Left cardiac atrium (tissue), 4 donors: Measurements from ENCODE around the gene POGLUT2. TPM values are rescaled to one million over a fixed set of nuclear protein-coding genes. Genes with fewer than 3 reads are reported as not detected.

Experiments
- ATAC-seq, 2 donors: fragments of 200-7000 bp; cut with Tn5 transposase; one replicate each; pipeline ENCODE4 v1.9.1; 2020; ENCODE audit warnings: mild to moderate bottlenecking in 2 of 2, moderate library complexity in 2 of 2
- DNase-seq: peaks from one replicate; pipeline ENCODE4 v3.0.0-alpha.2; 2020
- intact Hi-C, 2 donors: fragments of 100-400 bp; cut with DNase I; formaldehyde crosslinking; loops; one replicate each; pipeline versions ENCODE4 v1.14.1 to v1.15.1; 2022 to 2023
- total RNA-seq, 2 donors: library from RNA; stranded (reverse); fragmentation: NEBNext Ultra II Directional; extraction: Animal tissue kit (Norgen Biotek cat#: 25700); gene quantifications; one replicate each; pipeline ENCODE4 v1.2.1, GENCODE V29; 2021
- donor health status: DM: no; HTN: yes; CAD: no.
- donor health status: DM: no; HTN: yes; CAD: no; lungs with severe emphysema.
- donor health status: DM: yes; HTN: yes; CAD: no.
- donor health status: Dilated cardiomyopathy.

POGLUT2 gene
- total RNA-seq, 2 donors from 2014 or later: 4.0 to 4.3 TPM

- intact Hi-C loops: loop anchor here in 1 of 2 donors (2.0 to 10.0 kb wide), 2 partner anchors 27 to 71 kb away; partner anchors contain the start of gene ERCC5
- ATAC-seq (peak; percentile 11 to 17), DNase-seq (peak; percentile 38)
Observed at GRCh38 chr13:102774214-102774568, 24.6 kb downstream of the POGLUT2 start.

DNA sequence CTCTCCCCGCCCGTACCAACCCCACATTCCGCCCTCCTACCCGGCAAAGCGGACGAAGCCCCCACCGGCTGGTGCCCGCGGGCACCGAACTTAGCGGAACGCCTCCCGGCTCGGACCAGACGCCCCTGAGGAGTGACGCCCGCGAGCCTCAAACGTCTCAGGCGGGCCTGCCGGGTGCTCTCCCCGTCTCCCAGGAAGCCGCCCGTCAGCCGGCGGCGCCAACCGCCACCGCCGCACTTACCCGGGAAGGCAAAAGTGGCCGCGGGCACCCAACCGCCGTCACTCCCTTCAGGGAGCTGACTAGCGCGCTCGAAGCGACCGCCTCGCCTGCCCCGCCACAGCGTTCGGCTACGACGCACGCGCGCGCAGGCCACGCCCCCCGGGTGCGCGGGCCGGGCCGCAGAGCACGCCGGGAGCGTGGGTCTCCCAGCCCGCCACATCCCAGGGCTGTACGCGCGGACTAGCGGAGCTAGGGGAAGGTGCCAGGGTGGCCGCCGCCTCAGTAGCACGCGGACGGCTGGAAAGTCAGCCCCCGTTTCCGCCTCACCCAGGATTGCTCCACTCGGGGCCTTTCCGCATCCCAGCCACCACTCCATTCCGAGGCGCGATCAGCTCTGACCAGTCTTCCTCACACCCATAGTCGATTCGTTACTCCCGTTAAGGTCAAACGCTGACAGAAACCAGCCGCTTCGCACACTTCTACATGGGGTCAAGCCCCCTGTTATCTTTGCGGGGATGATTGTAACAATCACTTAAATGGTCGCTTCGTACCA, 25.1 kb downstream of the POGLUT2 start, which contains the start of gene TEX30:
Gene TEX30 (minus strand): TSS at position 346 of the 773 bp plus-strand sequence. CDS start 3,760 bp downstream, outside the sequence.
- DNase-seq (peak; percentile 89), ATAC-seq (peak; percentile 99 to 100)
- intact Hi-C loops: loop anchor here in 1 of 2 donors (2.0 to 10.0 kb wide), 2 partner anchors 27 to 71 kb away; partner anchors contain the start of gene ERCC5

DNA sequence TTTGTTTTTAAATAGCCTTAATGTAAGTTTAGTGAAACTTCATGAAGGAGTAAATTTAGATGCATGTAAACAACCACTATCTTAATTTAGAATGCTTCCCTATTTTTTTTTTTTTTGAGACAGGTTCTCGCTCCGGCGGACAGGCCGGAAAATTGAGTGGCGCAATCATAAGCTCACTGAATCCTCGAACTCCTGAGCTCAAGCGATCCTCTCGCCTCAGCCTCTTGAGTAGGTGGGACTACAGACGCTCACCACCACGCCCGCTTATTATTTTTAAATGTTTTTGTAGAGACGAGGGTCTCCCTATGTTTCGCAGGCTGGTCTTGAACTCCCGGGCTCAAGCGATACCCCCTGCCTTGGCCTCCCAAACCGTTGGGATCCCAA, 26.7 kb downstream of the POGLUT2 start:
- DNase-seq: no peak
- intact Hi-C loops: loop anchor here in 1 of 2 donors (10.0 kb wide), 1 partner anchor 73 kb away; the partner anchor contains the start of gene ERCC5
- no peak for ATAC-seq

DNA sequence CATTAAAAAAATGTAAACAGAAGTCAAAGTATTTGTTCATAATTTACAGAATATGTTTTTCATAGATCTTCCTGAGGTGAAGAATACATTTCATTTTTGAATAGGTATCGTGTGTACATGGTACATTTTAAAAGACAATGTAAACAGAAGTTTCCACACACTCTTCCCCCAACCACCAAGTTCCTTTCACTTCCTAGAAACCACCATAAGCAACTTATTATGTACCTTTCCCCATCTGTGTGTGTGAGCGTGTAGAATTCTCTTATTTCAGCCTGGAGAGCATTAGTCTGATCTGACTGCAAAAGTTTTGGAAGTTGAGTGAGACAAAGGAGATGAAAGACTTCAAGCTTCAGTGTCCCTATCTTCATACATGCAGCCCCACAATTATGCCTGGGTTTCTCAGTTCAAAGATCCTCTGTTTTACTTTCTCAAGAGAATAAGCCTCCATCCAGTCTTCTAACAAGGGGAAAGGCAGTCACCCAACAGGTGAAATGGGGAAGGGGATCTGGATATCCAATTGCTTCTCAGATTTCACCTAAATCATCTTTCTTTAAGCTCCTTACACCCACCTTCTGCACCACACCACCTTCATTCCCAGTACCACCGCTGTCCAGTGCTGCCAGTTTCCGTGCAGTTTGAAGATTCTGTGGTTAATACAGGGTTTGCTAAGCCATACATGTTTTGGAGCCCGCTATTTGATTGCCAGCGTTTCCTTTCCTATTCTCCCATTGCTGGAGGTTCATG, 27.3 kb downstream of the POGLUT2 start:
- no peak for DNase-seq
- intact Hi-C loops: loop anchor here in 1 of 2 donors (10.0 kb wide), 1 partner anchor 73 kb away; the partner anchor contains the start of gene ERCC5
- ATAC-seq: no peak

DNA sequence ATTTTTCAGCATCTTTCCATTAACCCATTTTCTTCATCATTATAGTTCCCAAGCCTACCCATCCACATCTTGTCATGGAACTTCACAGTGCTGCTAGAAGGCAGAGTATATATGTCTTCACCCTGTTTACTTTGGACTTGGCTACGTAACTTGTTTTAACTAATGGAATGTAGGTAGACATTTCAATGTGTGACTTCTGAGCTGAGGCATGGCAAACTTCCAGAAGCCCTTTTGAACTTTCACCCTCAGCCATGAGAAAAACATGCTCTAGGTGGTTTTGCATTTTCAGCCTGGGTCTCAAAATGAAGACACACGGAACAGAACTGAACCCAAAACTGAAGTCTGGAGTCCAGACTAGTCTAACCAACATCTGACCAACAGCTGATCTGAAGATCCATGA, 28.3 kb downstream of the POGLUT2 start:
- DNase-seq: no peak
- intact Hi-C loops: loop anchor here in 1 of 2 donors (10.0 kb wide), 1 partner anchor 74 kb away; the partner anchor contains the start of gene ERCC5

GRCh38 chr13:102769679-102770078, 29.1 kb downstream of the POGLUT2 start:
- intact Hi-C loops: loop anchor here in 1 of 2 donors (10.0 kb wide), 1 partner anchor 75 kb away; the partner anchor contains the start of gene ERCC5
- DNase-seq: no peak
- no peak for ATAC-seq

More for the DNA sequence above, 28.3 kb downstream of the POGLUT2 start:
- no peak for ATAC-seq

DNA sequence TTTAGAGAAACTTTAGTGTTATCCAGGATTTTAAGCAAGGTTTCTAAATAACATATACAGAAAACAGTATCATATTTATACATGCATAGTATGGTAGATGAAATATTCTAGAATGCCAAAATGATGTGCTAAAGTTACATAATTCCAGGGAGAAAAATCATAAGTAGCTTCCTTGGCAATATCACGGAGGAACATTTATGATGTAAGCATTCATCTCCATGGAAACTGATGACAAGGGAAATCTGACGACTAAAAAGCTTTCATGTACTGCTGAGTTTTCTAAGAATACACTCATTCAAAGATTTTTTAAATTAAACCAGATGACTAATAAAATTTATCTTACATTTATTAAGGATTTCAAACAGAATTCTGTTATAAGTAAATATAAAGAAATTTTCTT, 29.9 kb downstream of the POGLUT2 start:
- intact Hi-C loops: no loop called here
- no peak for ATAC-seq
- DNase-seq: no peak

DNA sequence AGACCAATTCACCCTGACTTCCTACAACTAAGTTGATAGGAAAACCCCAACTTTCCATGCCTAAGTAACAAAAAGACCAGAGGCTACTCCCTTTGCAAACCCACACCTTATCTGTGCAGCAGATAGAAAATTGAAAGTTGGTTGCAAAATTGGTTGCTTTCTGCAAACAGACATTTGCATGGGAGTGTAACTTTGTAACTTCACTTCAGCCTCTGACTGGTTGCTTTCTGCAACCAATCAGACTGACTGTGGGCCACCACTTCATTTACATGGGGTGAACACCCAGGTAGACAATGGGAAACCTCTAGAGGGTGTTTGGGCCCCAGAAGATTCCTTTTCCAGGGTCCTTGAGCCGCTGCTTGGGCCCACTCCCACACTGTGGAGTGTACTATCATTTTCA, 35.0 kb downstream of the POGLUT2 start:
- DNase-seq: no peak
- ATAC-seq: no peak
- intact Hi-C loops: no loop called here

DNA sequence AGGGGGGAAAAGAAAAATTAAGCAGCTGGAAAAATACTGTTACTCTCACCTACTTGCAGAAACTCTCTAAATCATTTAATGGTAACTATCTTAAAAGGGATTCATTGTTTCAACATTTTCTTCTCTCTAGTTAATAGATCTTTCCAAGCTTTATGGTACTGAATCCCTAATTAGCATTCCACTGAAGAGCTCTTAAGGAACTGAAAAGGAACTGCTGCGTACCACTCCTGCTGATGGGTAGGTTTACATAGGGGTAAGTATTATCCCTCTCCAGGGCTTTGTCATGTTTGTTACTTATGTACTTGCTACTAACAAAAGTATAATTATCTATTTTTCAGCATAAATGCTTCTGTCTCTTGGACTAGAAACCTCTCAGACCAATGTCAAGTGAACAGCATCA, 37.7 kb downstream of the POGLUT2 start:
- ATAC-seq (no peak), DNase-seq (no peak)
- intact Hi-C loops: no loop called here

GRCh38 chr13:102758842-102759241, 39.9 kb downstream of the POGLUT2 start:
- DNase-seq (no peak), ATAC-seq (peak in 1 of 2 donors; percentile 73)
- intact Hi-C loops: no loop called here

- no peak for ATAC-seq
- DNase-seq: no peak
- intact Hi-C loops: no loop called here
Observed at GRCh38 chr13:102757006-102757405, 41.8 kb downstream of the POGLUT2 start.

- no peak for ATAC-seq
Observed at GRCh38 chr13:102751886-102752285, 46.9 kb downstream of the POGLUT2 start.

GRCh38 chr13:102742506-102742905, 56.3 kb downstream of the POGLUT2 start:
- DNase-seq: no peak
- intact Hi-C loops: no loop called here
- ATAC-seq: no peak

More at GRCh38 chr13:102751886-102752285, 46.9 kb downstream of the POGLUT2 start:
- intact Hi-C loops: no loop called here
- no peak for DNase-seq

GRCh38 chr13:102742101-102742500, 56.7 kb downstream of the POGLUT2 start:
- ATAC-seq: no peak

More at GRCh38 chr13:102742101-102742500, 56.7 kb downstream of the POGLUT2 start:
- intact Hi-C loops: no loop called here
- DNase-seq: no peak

Other genes starting within 250 kb of the POGLUT2 start
- 10 to 100 TPM; 33.0 to 39.1 TPM for gene TPP2, start 202.0 kb downstream of the POGLUT2 start, total RNA-seq
- not detected for gene METTL21C, start 103.9 kb downstream of the POGLUT2 start, total RNA-seq
- 1 to 10 TPM; 9.1 to 9.2 TPM for gene TEX30, start 25.2 kb downstream of the POGLUT2 start, total RNA-seq
- 10 to 100 TPM; 27.7 to 29.1 TPM for gene BIVM, start 143 bp upstream of the POGLUT2 start, total RNA-seq
- 10 to 100 TPM; 27.5 to 30.6 TPM for gene ERCC5, start 47.1 kb upstream of the POGLUT2 start, total RNA-seq